ENCODE results near the gene CD300C.
"Not testable (repeated sequence)": the region's sequence is repeated elsewhere in the genome, so short reads cannot be mapped to it uniquely, and the experiment has no call there.

Gene CD300C

GRCh38 chr17:74529243-74529642, 16.7 kb downstream of the CD300C start:
- DNase-seq = no peak

- DNase-seq = no peak
Observed at GRCh38 chr17:74528491-74529199, 17.3 kb downstream of the CD300C start.

GRCh38 chr17:74527756-74528155, 18.2 kb downstream of the CD300C start:
- no peak for DNase-seq

GRCh38 chr17:74527081-74527480, 18.8 kb downstream of the CD300C start:
- no peak for DNase-seq

GRCh38 chr17:74526681-74527080, 19.2 kb downstream of the CD300C start:
- no peak for DNase-seq

- no peak for DNase-seq
Observed at GRCh38 chr17:74525781-74526288, 20.1 kb downstream of the CD300C start.

GRCh38 chr17:74525465-74525725, 20.5 kb downstream of the CD300C start:
- DNase-seq = no peak

- DNase-seq = no peak
Observed at GRCh38 chr17:74524653-74525464, 21.1 kb downstream of the CD300C start.

- DNase-seq = no peak
Observed at GRCh38 chr17:74523308-74523707, 22.6 kb downstream of the CD300C start.

GRCh38 chr17:74522381-74523105, 23.4 kb downstream of the CD300C start:
- DNase-seq = no peak

GRCh38 chr17:74521701-74522201, 24.2 kb downstream of the CD300C start:
- no peak for DNase-seq

GRCh38 chr17:74520790-74521480, 25.0 kb downstream of the CD300C start:
- no peak for DNase-seq

- DNase-seq = no peak
Observed at GRCh38 chr17:74520016-74520434, 25.9 kb downstream of the CD300C start.

- DNase-seq = not testable (repeated sequence)
Observed at GRCh38 chr17:74518413-74518981, 27.4 kb downstream of the CD300C start.

GRCh38 chr17:74516561-74517328, 29.2 kb downstream of the CD300C start:
- no peak for DNase-seq

- DNase-seq = no peak
Observed at GRCh38 chr17:74515941-74516340, 30.0 kb downstream of the CD300C start.

- DNase-seq = peak; percentile 100
Observed at GRCh38 chr17:74514632-74515334, 31.1 kb downstream of the CD300C start.

- peak; percentile 100 for DNase-seq
Observed at GRCh38 chr17:74513987-74514631, 31.8 kb downstream of the CD300C start.

- no peak for DNase-seq
Observed at GRCh38 chr17:74512624-74513091, 33.3 kb downstream of the CD300C start.

GRCh38 chr17:74512036-74512435, 33.9 kb downstream of the CD300C start:
- DNase-seq = no peak
